ENCODE measurements around the gene NSDHL. TPM values are rescaled to one million over a fixed set of nuclear protein-coding genes. Genes with fewer than 3 reads are reported as not detected.

NSDHL gene
- total RNA-seq, 1 experiment from 2014 or later, result 35.0 TPM

DNA sequence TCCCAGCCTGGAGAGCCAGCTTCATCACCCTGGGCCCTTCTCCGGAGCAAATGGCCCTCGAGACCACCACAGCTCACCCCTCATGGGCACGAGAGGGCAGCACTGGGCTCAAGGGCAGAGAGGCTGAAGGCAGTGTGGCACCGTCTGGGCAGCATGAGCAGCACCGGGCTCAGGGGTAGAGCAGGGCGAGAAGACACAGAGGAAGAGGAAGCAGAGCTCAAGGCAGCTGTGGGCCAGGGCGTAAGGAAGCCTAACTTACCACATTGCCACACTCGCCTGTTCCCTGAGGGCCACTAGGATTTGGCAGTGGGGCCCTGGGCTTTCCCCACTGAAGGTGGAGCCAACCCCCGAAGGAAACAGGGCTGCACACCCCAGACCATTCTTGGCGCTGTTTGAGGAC is 82.5 kb downstream of the NSDHL start:
- no peak for DNase-seq (ENCODE audit: low read depth)

- DNase-seq (ENCODE audit: low read depth), result no peak
Observed at GRCh38 chrX:152913910-152914309, 83.0 kb downstream of the NSDHL start.

DNA sequence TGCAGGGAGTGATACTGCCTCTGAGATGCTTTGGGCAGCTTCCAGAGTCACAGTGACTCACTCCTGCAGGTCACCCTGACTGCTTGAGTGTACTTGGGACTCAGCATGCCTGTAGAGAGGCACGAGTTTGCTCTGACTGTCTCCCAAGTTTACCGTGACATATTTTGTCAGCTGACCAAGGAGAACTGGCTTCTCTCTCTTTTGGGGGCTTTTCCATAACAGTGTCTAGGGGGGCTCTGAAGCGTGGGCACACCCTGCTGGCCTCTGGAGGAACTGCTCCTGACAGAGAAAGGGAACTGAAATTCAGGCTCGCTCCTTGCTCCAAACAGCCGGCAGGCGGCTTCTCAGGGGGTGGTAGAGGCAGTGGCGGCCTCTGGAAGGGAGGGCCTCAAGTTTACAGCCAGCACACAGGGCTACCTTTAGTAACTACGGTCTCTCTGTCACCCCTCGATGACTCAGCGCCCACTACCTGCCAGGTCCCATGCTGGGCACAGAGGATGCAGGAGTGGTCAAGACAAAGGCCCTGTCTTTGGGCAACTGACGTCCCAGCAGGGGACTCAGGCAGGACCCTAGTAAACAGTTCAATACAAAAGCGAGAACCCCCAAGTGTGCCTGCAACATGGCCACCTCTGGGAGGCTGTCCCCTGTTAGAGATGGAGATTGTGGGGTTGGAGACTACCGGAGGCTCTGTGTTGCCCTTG is 84.8 kb downstream of the NSDHL start:
- DNase-seq (ENCODE audit: low read depth), result peak; percentile 79

DNA sequence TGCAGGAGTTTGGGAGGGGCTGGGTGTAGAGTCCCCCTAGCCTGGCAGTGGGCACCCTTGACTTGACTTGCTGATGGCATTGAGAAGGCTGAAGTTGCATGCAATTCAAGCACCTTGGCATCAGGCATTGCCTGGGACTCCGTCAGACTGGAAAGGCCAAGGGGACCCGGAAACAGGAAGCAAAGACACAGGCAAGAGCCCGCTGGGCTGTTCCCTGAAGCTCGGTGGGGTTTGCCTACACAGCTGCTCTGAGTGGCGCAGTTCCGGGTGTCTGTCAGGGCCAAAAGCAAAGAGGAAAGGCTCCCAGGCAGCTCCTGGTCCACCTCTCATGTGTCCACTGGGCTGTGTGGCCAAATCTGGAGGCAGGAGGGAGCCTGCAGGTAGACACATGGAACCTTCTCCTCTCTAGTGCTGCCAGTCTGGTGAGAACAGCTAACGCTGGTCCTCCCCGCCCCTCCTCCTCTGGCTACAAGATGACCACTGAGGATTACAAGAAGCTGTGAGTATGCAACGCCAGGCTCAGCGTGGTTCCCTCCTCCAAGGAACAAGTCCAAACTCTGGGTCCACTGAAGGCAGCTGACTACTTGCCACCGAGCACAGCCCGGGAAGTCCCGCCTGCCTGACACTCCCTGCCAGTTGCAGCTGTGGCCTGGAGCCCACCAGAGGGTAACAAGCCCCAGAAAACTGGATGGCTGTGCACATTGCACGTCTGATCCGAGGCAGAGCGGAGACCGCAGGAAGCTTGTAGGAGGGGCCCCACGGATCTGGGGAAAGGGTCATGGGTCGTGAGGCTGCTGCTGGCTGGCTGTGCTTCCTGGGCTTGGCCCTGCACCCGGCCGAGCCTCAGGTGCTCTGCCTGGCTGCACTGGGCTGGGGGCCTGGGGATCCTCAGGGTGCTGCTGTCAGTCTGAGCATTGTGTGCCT is 87.1 kb downstream of the NSDHL start:
- no peak for DNase-seq (ENCODE audit: low read depth)

DNA sequence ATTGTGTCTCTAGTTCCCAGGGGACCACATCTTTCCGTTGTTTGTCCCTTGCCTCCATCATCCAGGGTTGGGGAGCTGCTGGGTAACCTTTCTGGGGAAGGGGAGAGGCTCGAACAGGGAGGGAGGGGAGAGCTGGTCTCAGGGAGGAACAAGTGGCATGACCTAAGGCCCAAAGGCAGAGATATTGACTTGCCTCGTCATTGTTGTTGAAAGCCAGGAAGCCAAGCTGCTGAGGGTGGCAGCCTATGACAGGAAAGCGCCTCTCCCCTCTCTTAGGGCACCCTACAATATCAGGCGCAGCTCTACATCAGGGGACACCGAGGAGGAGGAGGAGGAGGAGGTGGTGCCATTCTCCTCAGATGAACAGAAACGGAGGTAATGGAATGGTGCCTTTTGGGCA is 87.8 kb downstream of the NSDHL start:
- no peak for DNase-seq (ENCODE audit: low read depth)

Other genes starting within 250 kb of the NSDHL start
- 4.8 and 8.8 TPM in 2 replicates for gene GABRQ, start 193.2 kb upstream of the NSDHL start, total RNA-seq (2014; rRNA removed; shearing (Covaris generic))
- gene MAGEA3, start 132.3 kb upstream of the NSDHL start, total RNA-seq (2014; rRNA removed; shearing (Covaris generic)), result 14.5 and 16.6 TPM in 2 replicates
- not detected in 2 replicates for gene CSAG2, start 121.8 kb upstream of the NSDHL start, total RNA-seq (2014; rRNA removed; shearing (Covaris generic))
- gene MAGEA2B, start 116.4 kb upstream of the NSDHL start, total RNA-seq (2014; rRNA removed; shearing (Covaris generic)), result 1.9 and 2.5 TPM in 2 replicates
- 6.5 and 6.6 TPM in 2 replicates for gene CSAG1, start 97.3 kb upstream of the NSDHL start, total RNA-seq (2014; rRNA removed; shearing (Covaris generic))
- 13.4 and 15.5 TPM in 2 replicates for gene MAGEA12, start 97.3 kb upstream of the NSDHL start, total RNA-seq (2014; rRNA removed; shearing (Covaris generic))
- gene MAGEA2, start 77.2 kb upstream of the NSDHL start, total RNA-seq (2014; rRNA removed; shearing (Covaris generic)), result 0.94 and 1.7 TPM in 2 replicates
- gene CSAG3, start 71.8 kb upstream of the NSDHL start, total RNA-seq (2014; rRNA removed; shearing (Covaris generic)), result 2.6 and 3.2 TPM in 2 replicates
- gene MAGEA6, start 61.4 kb upstream of the NSDHL start, total RNA-seq (2014; rRNA removed; shearing (Covaris generic)), result 23.7 and 25.3 TPM in 2 replicates
- 123 and 144 TPM in 2 replicates for gene CETN2, start 306 bp upstream of the NSDHL start, total RNA-seq (2014; rRNA removed; shearing (Covaris generic))
- gene ZNF185, start 67.0 kb downstream of the NSDHL start, total RNA-seq (2014; rRNA removed; shearing (Covaris generic)), result 4.9 and 6.5 TPM in 2 replicates
- gene PNMA5, start 163.1 kb downstream of the NSDHL start, total RNA-seq (2014; rRNA removed; shearing (Covaris generic)), result not detected in 2 replicates
- not detected in 2 replicates for gene PNMA3, start 225.4 kb downstream of the NSDHL start, total RNA-seq (2014; rRNA removed; shearing (Covaris generic))
- not detected in 2 replicates for gene PNMA6A, start 241.4 kb downstream of the NSDHL start, total RNA-seq (2014; rRNA removed; shearing (Covaris generic))